GM21447 (cell line): ENCODE data around the gene CA11.
A peak's percentile ranks its signal among the peaks of the same experiment; 100 is the strongest.
"Not testable (repeated sequence)": the region's sequence is repeated elsewhere in the genome, so short reads cannot be mapped to it uniquely, and the experiment has no call there.

Experiments
- ATAC-seq: cut with Tn5 transposase; IDR thresholded peaks from one replicate; pipeline ENCODE4 v1.9.1; 2021; ENCODE audit not compliant: unreplicated experiment

CA11 gene

GRCh38 chr19:48642862-48643261 is 3.1 kb downstream of the CA11 start:
- no peak for ATAC-seq

- ATAC-seq, result no peak
Measured at GRCh38 chr19:48641850-48642249, 4.1 kb downstream of the CA11 start.

- ATAC-seq, result no peak
Measured at GRCh38 chr19:48639483-48640375, 6.3 kb downstream of the CA11 start.

GRCh38 chr19:48638831-48639381 is 7.1 kb downstream of the CA11 start:
- no peak for ATAC-seq

- peak; percentile 20 for ATAC-seq
Measured at GRCh38 chr19:48637948-48638830, 7.8 kb downstream of the CA11 start.

GRCh38 chr19:48637449-48637947 is 8.5 kb downstream of the CA11 start:
- peak; percentile 63 for ATAC-seq

- ATAC-seq, result no peak
Measured at GRCh38 chr19:48636859-48637448, 9.0 kb downstream of the CA11 start, which contains the start of gene DBP. Gene DBP, minus strand, starts transcription at chr19:48637379. Its CDS starts 385 bp downstream, at chr19:48636994.

- ATAC-seq, result no peak
Measured at GRCh38 chr19:48635966-48636858, 9.8 kb downstream of the CA11 start.

GRCh38 chr19:48635263-48635965 is 10.6 kb downstream of the CA11 start:
- no peak for ATAC-seq

GRCh38 chr19:48634424-48635262 is 11.3 kb downstream of the CA11 start:
- peak; percentile 23 for ATAC-seq

- no peak for ATAC-seq
Measured at GRCh38 chr19:48634036-48634342, 12.0 kb downstream of the CA11 start.

GRCh38 chr19:48633148-48634035 is 12.6 kb downstream of the CA11 start:
- ATAC-seq, result no peak

- ATAC-seq, result no peak
Measured at GRCh38 chr19:48632692-48633147, 13.3 kb downstream of the CA11 start.

GRCh38 chr19:48632286-48632685 is 13.7 kb downstream of the CA11 start:
- ATAC-seq, result not testable (repeated sequence)

- no peak for ATAC-seq
Measured at GRCh38 chr19:48631225-48631624, 14.8 kb downstream of the CA11 start.

GRCh38 chr19:48630296-48631063 is 15.5 kb downstream of the CA11 start:
- ATAC-seq, result no peak
